HG02870 (cell line): Measurements from ENCODE around the gene ZNF746.
"Not testable (repeated sequence)": the region's sequence is repeated elsewhere in the genome, so short reads cannot be mapped to it uniquely, and the experiment has no call there.

Source experiments
- ATAC-seq: cut with Tn5 transposase; IDR thresholded peaks from one replicate; pipeline ENCODE4 v1.9.1; 2021; ENCODE audit warnings: mild to moderate bottlenecking, moderate library complexity; ENCODE audit not compliant: unreplicated experiment

The ZNF746 gene

GRCh38 chr7:149497467-149498261, at the start of gene ZNF746:
Gene ZNF746 (minus strand): TSS chr7:149497809. CDS start chr7:149497536, 273 bp downstream.
- ATAC-seq: peak; percentile 88

GRCh38 chr7:149547126-149547525, 49.5 kb upstream of the ZNF746 start:
- ATAC-seq: no peak

GRCh38 chr7:149546331-149546730, 48.7 kb upstream of the ZNF746 start:
- ATAC-seq: no peak

GRCh38 chr7:149544028-149544427, 46.4 kb upstream of the ZNF746 start:
- ATAC-seq: no peak

GRCh38 chr7:149532654-149533053, 35.0 kb upstream of the ZNF746 start:
- ATAC-seq: no peak

GRCh38 chr7:149529136-149529718, 31.6 kb upstream of the ZNF746 start:
- ATAC-seq: no peak

GRCh38 chr7:149527414-149527813, 29.8 kb upstream of the ZNF746 start:
- ATAC-seq: no peak

- no peak for ATAC-seq
These were observed 27.7 kb upstream of the ZNF746 start for GRCh38 chr7:149525280-149525679.

- no peak for ATAC-seq
These were observed 26.8 kb upstream of the ZNF746 start for GRCh38 chr7:149524394-149524793.

- no peak for ATAC-seq
These were observed 12.6 kb upstream of the ZNF746 start for GRCh38 chr7:149510248-149510647.

- no peak for ATAC-seq
These were observed 12.2 kb upstream of the ZNF746 start for GRCh38 chr7:149509774-149510173.

GRCh38 chr7:149505551-149505950, 7.9 kb upstream of the ZNF746 start:
- no peak for ATAC-seq

GRCh38 chr7:149501651-149502050, 4.0 kb upstream of the ZNF746 start:
- no peak for ATAC-seq

- no peak for ATAC-seq
These were observed 3.3 kb upstream of the ZNF746 start for GRCh38 chr7:149500910-149501309.

GRCh38 chr7:149500201-149500600, 2.6 kb upstream of the ZNF746 start:
- no peak for ATAC-seq

GRCh38 chr7:149498811-149499210, 1.2 kb upstream of the ZNF746 start:
- ATAC-seq: no peak

- ATAC-seq: peak; percentile 37
These were observed 792 bp downstream of the ZNF746 start for GRCh38 chr7:149496642-149497391.

- ATAC-seq: no peak
These were observed 1.6 kb downstream of the ZNF746 start for GRCh38 chr7:149495785-149496641.

- no peak for ATAC-seq
These were observed 2.8 kb downstream of the ZNF746 start for GRCh38 chr7:149494738-149495368.

GRCh38 chr7:149493975-149494374, 3.6 kb downstream of the ZNF746 start:
- not testable (repeated sequence) for ATAC-seq
